Heart left ventricle (tissue), 16 donors: ENCODE results near the gene ZBTB20. TPM values are rescaled to one million over a fixed set of nuclear protein-coding genes. Genes with fewer than 3 reads are reported as not detected.

ENCODE experiments used
- ATAC-seq, 4 donors: fragments of 200-7000 bp; cut with Tn5 transposase; one replicate each; pipeline ENCODE4 v1.9.1; 2020 to 2022; ENCODE audit warnings: moderate library complexity in 4 of 4, mild to moderate bottlenecking in 3 of 4, moderate number of reproducible peaks in 1 of 4
- DNase-seq, 5 donors: peaks; one replicate each; pipeline ENCODE4 v3.0.0-alpha.2; 2020
- H3K27ac ChIP-seq, 12 donors: fragments of 200-600 bp; sonication (generic) in 4 of 12; one replicate each; pipeline versions ENCODE4 v1.5.0 to v1.8.0; 2016 to 2022; ENCODE audit warnings: mild to moderate bottlenecking in 2 of 12
- H3K27me3 ChIP-seq, 9 donors: fragments of 200-600 bp; sonication (generic) in 2 of 9; one replicate each; pipeline versions ENCODE4 v1.5.1 to v1.8.0; 2016 to 2022; ENCODE audit warnings: mild to moderate bottlenecking in 3 of 9
- H3K36me3 ChIP-seq, 9 donors: fragments of 200-600 bp; sonication (generic) in 2 of 9; one replicate each; pipeline versions ENCODE4 v1.5.0 to v1.8.0; 2018 to 2022; ENCODE audit warnings: mild to moderate bottlenecking in 2 of 9
- H3K4me1 ChIP-seq, 12 donors: fragments of 200-600 bp; sonication (generic) in 4 of 12; one replicate each; pipeline versions ENCODE4 v1.5.0 to v1.8.0; 2016 to 2022; ENCODE audit warnings: mild to moderate bottlenecking in 3 of 12
- H3K4me3 ChIP-seq, 12 donors: fragments of 200-600 bp; sonication (generic) in 4 of 12; one replicate each; pipeline versions ENCODE4 v1.5.0 to v1.8.0; 2017 to 2022; ENCODE audit warnings: mild to moderate bottlenecking in 9 of 12, moderate library complexity in 4 of 12
- H3K9me3 ChIP-seq, 12 donors: fragments of 200-600 bp; sonication (generic) in 4 of 12; one replicate each; pipeline versions ENCODE4 v1.5.0 to v1.8.0; 2016 to 2022; ENCODE audit warnings: mild to moderate bottlenecking in 1 of 12
- CTCF ChIP-seq, 12 donors: fragments of 200-600 bp; sonication (generic) in 4 of 12; IDR thresholded peaks; one replicate each; pipeline versions ENCODE4 v1.5.0 to v1.8.0; 2018 to 2022; ENCODE audit warnings: antibody characterized with exemption in 12 of 12, mild to moderate bottlenecking in 5 of 12
- POLR2A ChIP-seq, 2 donors: fragments of 450-650 bp; IDR thresholded peaks; one replicate each; pipeline ENCODE4 v1.6.1; 2017; ENCODE audit warnings: antibody characterized with exemption in 2 of 2, mild to moderate bottlenecking in 2 of 2, moderate library complexity in 2 of 2
- WGBS, 4 donors: extraction: QIAGEN DNeasy Blood & Tissue Kit in 2 of 4; methylation state at CpG; one replicate each; pipeline versions ENCODE4 v1.1.5 to v1.1.7; 2013 to 2018; 5-methylcytosine and 5-hydroxymethylcytosine counted together
- intact Hi-C, 10 donors: fragments of 100-400 bp; cut with DNase I; formaldehyde crosslinking; loops; one replicate each; pipeline versions ENCODE4 v1.11.1 to v1.14.2; 2022
- polyA plus RNA-seq, 2 donors: library from polyadenylated mRNA; stranded (reverse); fragments of 200-250 nt; gene quantifications; one replicate each; pipeline ENCODE4 v1.2.3, GENCODE V29; 2013
- total RNA-seq, 9 donors: library from RNA; depleted of rRNA in 2 of 9; stranded (reverse); fragments of >200 nt in 2 of 9; fragmentation: NEBNext Ultra II Directional in 3 of 9; extraction: Animal tissue kit (Norgen Biotek cat#: 25700) in 3 of 9; gene quantifications; one replicate each; pipeline versions ENCODE4 v1.1.0 to v1.2.4, GENCODE V29; 2016 to 2023
- donor health status: ischemic (EF 13 %, LVEDD 7.1; RV severe dilation, severe dysfunction).
- donor health status: healthy with polysubstance abuse.
- donor health status: DM: no; HTN: yes; CAD: no.
- donor health status: DM: no; HTN: no; CAD: no.
- donor health status: ischemic (EF 25% LVEDD 6.9; RV normal size, moderate dysfunction).
- donor health status: ischemic (EF 25% LVEDD 5.7; RV mildly dilated, moderate dysfunction).
- donor health status: healthy.
- donor health status: DM: yes; HTN: yes; CAD: no.
- donor health status: ischemic (EF 35%, LVEDD 5.7; RV mildly dilated, moderate dysfunction).
- donor health status: nonischemic (EF 11% LVEDD 7.7; RV severe dilation, severe dysfunction).
- donor health status: DM: yes; HTN: yes; CAD: no.
- donor health status: PGD.
- donor health status: ischemic (EF 29% LVEDD 5.4; RV normal size, mild dysfunction).
- donor health status: nonischemic (EF 23%, LVEDD 6.1; RV moderate dilation, normal function).

The ZBTB20 gene
- total and polyA plus RNA-seq, 11 donors, result 6.2 to 109 (median 77.3) TPM

DNA sequence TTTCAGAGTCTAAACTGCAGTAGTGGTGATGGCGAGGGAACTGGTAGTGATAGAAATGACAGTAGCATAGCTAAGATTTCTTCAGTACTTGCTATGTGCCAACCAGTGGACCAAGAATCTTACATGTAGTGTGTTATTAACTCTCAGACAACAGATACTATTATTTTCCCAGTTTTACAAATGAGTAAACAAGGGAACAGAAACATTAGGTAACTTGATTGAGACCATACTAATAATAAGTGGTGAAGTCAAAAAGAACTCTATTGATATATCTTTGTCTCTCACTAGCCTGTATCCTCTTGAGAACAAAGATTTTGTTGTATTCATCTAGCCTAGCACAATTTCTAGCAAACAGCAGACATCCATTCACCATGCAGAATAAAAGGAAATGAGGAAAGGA lies 250.1 kb downstream of the ZBTB20 start:
- H3K9me3 ChIP-seq, result no peaks in the 10 kb centered on the region
- no peaks in the 10 kb centered on the region for H3K27me3 ChIP-seq
- no peak overlapping the region for H3K27ac ChIP-seq
- TF ChIP-seq CTCF (IDR thresholded peaks at IDR 0.05) (no peak), POLR2A (IDR thresholded peaks at IDR 0.05) (no peak)
- no peak for DNase-seq
- H3K4me3 ChIP-seq, result no peak overlapping the region
- 92 to 93% (median 92%) methylated on average over 1 of the region's 1 CpG for WGBS, 4 donors
- intact Hi-C loops, result no loop called here
- ATAC-seq, result no peak
- peaks cover 0 to 27% (median 7%) of the 10 kb centered on the region in 12 donors for H3K4me1 ChIP-seq
- H3K36me3 ChIP-seq, result no peaks in the 10 kb centered on the region

- Histone ChIP-seq H3K4me3 (no peak overlapping the region), H3K27ac (no peak overlapping the region), H3K27me3 (no peaks in the 10 kb centered on the region), H3K36me3 (no peaks in the 10 kb centered on the region), H3K9me3 (no peaks in the 10 kb centered on the region), H3K4me1 (peaks cover 0 to 8% (median 0%) of the 10 kb centered on the region in 12 donors)
- TF ChIP-seq POLR2A (IDR thresholded peaks at IDR 0.05) (no peak), CTCF (IDR thresholded peaks at IDR 0.05) (no peak)
- peak in 1 of 4 donors; percentile 12 for ATAC-seq
- no peak for DNase-seq
- intact Hi-C loops, result no loop called here
Measured at GRCh38 chr3:114893361-114893760, 253.7 kb downstream of the ZBTB20 start.

DNA sequence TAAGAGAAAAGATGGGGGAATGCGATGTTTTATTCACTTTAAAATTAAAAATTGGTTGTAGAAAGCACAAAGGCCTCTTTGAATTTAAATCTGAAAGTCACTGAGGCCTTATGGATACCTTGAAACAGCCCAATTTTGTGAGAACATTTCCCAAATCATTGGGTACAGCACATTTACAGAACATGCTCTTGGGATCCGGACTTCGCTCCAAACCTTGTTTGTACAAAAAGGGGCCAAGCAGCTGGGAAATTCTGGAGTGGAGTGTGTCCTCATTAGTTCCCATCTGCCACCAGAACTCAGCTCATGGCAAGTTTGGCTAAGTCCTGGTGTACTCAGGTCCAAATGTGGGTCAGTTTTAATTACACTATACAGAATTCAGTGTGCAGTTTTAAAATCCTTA lies 254.2 kb downstream of the ZBTB20 start:
- DNase-seq, result peak in 1 of 5 donors; percentile 31
- Histone ChIP-seq H3K9me3 (no peaks in the 10 kb centered on the region), H3K36me3 (no peaks in the 10 kb centered on the region), H3K4me1 (peaks cover 0 to 8% (median 0%) of the 10 kb centered on the region in 12 donors), H3K27ac (peak overlapping the region in 2 of 12 donors; percentile 20 to 22), H3K27me3 (no peaks in the 10 kb centered on the region), H3K4me3 (no peak overlapping the region)
- WGBS, 4 donors, result 79 to 89% (median 84%) methylated on average over 3 of the region's 3 CpGs
- TF ChIP-seq POLR2A (IDR thresholded peaks at IDR 0.05) (no peak), CTCF (IDR thresholded peaks at IDR 0.05) (no peak)
- peak; percentile 30 to 81 (median 50) for ATAC-seq
- intact Hi-C loops, result no loop called here

GRCh38 chr3:114892131-114892879 lies 254.8 kb downstream of the ZBTB20 start:
- Histone ChIP-seq H3K4me3 (no peak overlapping the region), H3K27ac (peak overlapping the region in 2 of 12 donors; percentile 20 to 22), H3K4me1 (peaks cover 0 to 8% (median 0%) of the 10 kb centered on the region in 12 donors), H3K27me3 (no peaks in the 10 kb centered on the region), H3K9me3 (no peaks in the 10 kb centered on the region), H3K36me3 (no peaks in the 10 kb centered on the region)
- 90 to 96% (median 94%) methylated on average over 2 of the region's 2 CpGs for WGBS, 4 donors
- peak in 2 of 4 donors; percentile 18 to 31 for ATAC-seq
- intact Hi-C loops, result no loop called here
- no peak for DNase-seq
- no peak for TF ChIP-seq CTCF (IDR thresholded peaks at IDR 0.05)
- no peak for TF ChIP-seq POLR2A (IDR thresholded peaks at IDR 0.05)
